GM06990 (cell line): ENCODE data around the gene FGF7.

Source experiments
- DNase-seq: peaks from one replicate; pipeline ENCODE4 v3.0.0-alpha.2; 2011; ENCODE audit not compliant: insufficient read length; ENCODE audit errors: extremely low read depth
- H3K27me3 ChIP-seq: replicated peaks from 2 replicates; pipeline ENCODE4 v1.6.0; 2011; ENCODE audit warnings: low read length; ENCODE audit not compliant: control insufficient read depth, insufficient read depth
- H3K36me3 ChIP-seq: 2 replicates; pipeline ENCODE4 v1.5.1; 2011; ENCODE audit warnings: low read length; ENCODE audit not compliant: control insufficient read depth, insufficient read depth
- H3K4me3 ChIP-seq: replicated peaks from 2 replicates; pipeline ENCODE4 v1.5.1; 2011; ENCODE audit warnings: low read depth, mild to moderate bottlenecking, control low read depth, low read length
- CTCF ChIP-seq: IDR thresholded peaks from 2 replicates; pipeline ENCODE4 v1.5.1; 2011; ENCODE audit warnings: low read length, control low read depth, mild to moderate bottlenecking, inconsistent platforms; ENCODE audit not compliant: insufficient read depth, poor library complexity, severe bottlenecking

FGF7 gene

GRCh38 chr15:49418811-49419210, 4.2 kb upstream of the FGF7 start:
- H3K36me3 ChIP-seq, result no peaks in the 10 kb centered on the region
- no peaks in the 10 kb centered on the region for H3K27me3 ChIP-seq
- no peak for TF ChIP-seq CTCF
- no peak overlapping the region for H3K4me3 ChIP-seq
- DNase-seq, result no peak

GRCh38 chr15:49421991-49422390, 1.1 kb upstream of the FGF7 start:
- Histone ChIP-seq H3K4me3 (no peak overlapping the region; the same call in 1 of the 2 replicates), H3K36me3 (no peaks in the 10 kb centered on the region), H3K27me3 (no peaks in the 10 kb centered on the region)
- DNase-seq, result no peak
- TF ChIP-seq CTCF, result peak; percentile 75

- Histone ChIP-seq H3K4me3 (no peak overlapping the region), H3K36me3 (no peaks in the 10 kb centered on the region), H3K27me3 (no peaks in the 10 kb centered on the region)
- TF ChIP-seq CTCF, result no peak
- no peak for DNase-seq
Measured at GRCh38 chr15:49423901-49424550, 984 bp downstream of the FGF7 start.

GRCh38 chr15:49424954-49425353, 1.9 kb downstream of the FGF7 start:
- H3K4me3 ChIP-seq, result no peak overlapping the region
- no peaks in the 10 kb centered on the region for H3K36me3 ChIP-seq
- DNase-seq, result no peak
- no peak for TF ChIP-seq CTCF
- no peaks in the 10 kb centered on the region for H3K27me3 ChIP-seq

GRCh38 chr15:49427372-49427771, 4.3 kb downstream of the FGF7 start:
- Histone ChIP-seq H3K27me3 (no peaks in the 10 kb centered on the region), H3K4me3 (no peak overlapping the region), H3K36me3 (no peaks in the 10 kb centered on the region)
- DNase-seq, result no peak
- no peak for TF ChIP-seq CTCF
